HepG2 (cell line): ENCODE results near the gene HSPB6. TPM values are rescaled to one million over a fixed set of nuclear protein-coding genes. Genes with fewer than 3 reads are reported as not detected.
A peak's percentile ranks its signal among the peaks of the same experiment; 100 is the strongest.

Source experiments
- ARNT ChIP-seq: fragments of 450-650 bp; IDR thresholded peaks from 2 replicates; pipeline ENCODE4 v1.6.1; 2017
- BRD4 ChIP-seq: sonication (generic); formaldehyde crosslinking; IDR thresholded peaks from 2 replicates; pipeline ENCODE4 v1.4.0; 2020; ENCODE audit warnings: missing genetic modification reagents
- DRAP1 ChIP-seq: IDR thresholded peaks from 2 replicates; pipeline ENCODE4 v1.6.1; 2016; ENCODE audit warnings: missing genetic modification reagents, missing compliant biosample characterization
- ERF ChIP-seq: IDR thresholded peaks from 2 replicates; pipeline ENCODE4 v1.6.1; 2018; ENCODE audit warnings: missing biosample characterization, missing genetic modification reagents
- GPN1 ChIP-seq: sonication (generic); formaldehyde crosslinking; IDR thresholded peaks from 2 replicates; pipeline ENCODE4 v1.5.1; 2020; ENCODE audit warnings: missing genetic modification reagents, borderline replicate concordance
- HHEX ChIP-seq: IDR thresholded peaks from 2 replicates; pipeline ENCODE4 v1.6.1; 2016; ENCODE audit warnings: control low read depth
- HNF1A ChIP-seq, 2 experiments: sonication (generic) in 1 of 2; formaldehyde crosslinking in 1 of 2; IDR thresholded peaks; 2 replicates each; pipeline versions ENCODE4 v1.4.0 to v1.6.1; 2016 to 2020; ENCODE audit warnings: borderline replicate concordance in 1 of 2, low read depth in 1 of 2, mild to moderate bottlenecking in 1 of 2, missing genetic modification reagents in 1 of 2
- HOXA7 ChIP-seq: sonication (generic); formaldehyde crosslinking; IDR thresholded peaks from 2 replicates; pipeline ENCODE4 v1.8.1; 2022; ENCODE audit warnings: mild to moderate bottlenecking, missing genetic modification reagents, moderate library complexity
- NFE2 ChIP-seq: sonication (generic); formaldehyde crosslinking; IDR thresholded peaks from 2 replicates; pipeline ENCODE4 v1.4.0; 2020; ENCODE audit warnings: missing genetic modification reagents
- PAX8 ChIP-seq: sonication (generic); formaldehyde crosslinking; IDR thresholded peaks from 2 replicates; pipeline ENCODE4 v1.8.0; 2022; ENCODE audit warnings: mild to moderate bottlenecking, missing genetic modification reagents, borderline replicate concordance
- PRDM4 ChIP-seq: sonication (generic); formaldehyde crosslinking; IDR thresholded peaks from 2 replicates; pipeline ENCODE4 v1.9.0; 2021; ENCODE audit warnings: missing genetic modification reagents, borderline replicate concordance
- SALL1 ChIP-seq: sonication (generic); formaldehyde crosslinking; IDR thresholded peaks from 2 replicates; pipeline ENCODE4 v1.8.0; 2022; ENCODE audit warnings: mild to moderate bottlenecking, missing genetic modification reagents
- THAP11 ChIP-seq: IDR thresholded peaks from 2 replicates; pipeline ENCODE4 v1.6.1; 2016; ENCODE audit warnings: missing biosample characterization, missing genetic modification reagents
- TSC22D2 ChIP-seq: sonication (generic); formaldehyde crosslinking; IDR thresholded peaks from 2 replicates; pipeline ENCODE4 v1.5.1; 2020; ENCODE audit warnings: missing genetic modification reagents, mild to moderate bottlenecking, borderline replicate concordance
- ZBTB20 ChIP-seq: sonication (generic); formaldehyde crosslinking; IDR thresholded peaks from 2 replicates; pipeline ENCODE4 v1.8.1; 2023; ENCODE audit warnings: missing genetic modification reagents, low read depth, mild to moderate bottlenecking, borderline replicate concordance
- ZNF225 ChIP-seq: sonication (generic); formaldehyde crosslinking; IDR thresholded peaks from 2 replicates; pipeline ENCODE4 v1.4.0; 2020; ENCODE audit warnings: mild to moderate bottlenecking, missing genetic modification reagents
- ZNF33B ChIP-seq: sonication (generic); formaldehyde crosslinking; IDR thresholded peaks from 2 replicates; pipeline ENCODE4 v1.5.1; 2020; ENCODE audit warnings: mild to moderate bottlenecking, missing genetic modification reagents
- ZNF724P ChIP-seq: sonication (generic); formaldehyde crosslinking; IDR thresholded peaks from 2 replicates; pipeline ENCODE4 v1.8.0; 2022; ENCODE audit warnings: missing genetic modification reagents, borderline replicate concordance
- ZNF768 ChIP-seq: sonication (generic); formaldehyde crosslinking; IDR thresholded peaks from 2 replicates; pipeline ENCODE4 v1.4.0; 2020; ENCODE audit warnings: missing genetic modification reagents
- polyA plus RNA-seq, 8 experiments: library from polyadenylated mRNA; depleted of rRNA in 3 of 8; stranded (reverse) in 7 of 8; unstranded in 1 of 8; fragments of >200 nt; fragmentation: Illumina TruSeq in 4 of 8; extraction: Trizol in 4 of 8; gene quantifications; 2 replicates each; pipeline versions ENCODE4 v1.2.1 to v1.2.3, GENCODE V29; 2011 to 2016; ENCODE audit warnings: low read depth in 4 of 8, missing spikeins in 1 of 8, mixed read lengths in 1 of 8; ENCODE audit not compliant: insufficient read depth in 1 of 8
- total RNA-seq, 5 experiments: library from RNA; depleted of rRNA; stranded (reverse); fragments of >200 nt; fragmentation: Illumina TruSeq; extraction: Trizol; gene quantifications; 2 replicates each; pipeline ENCODE4 v1.2.3, GENCODE V29; 2016; ENCODE audit warnings: low read depth in 1 of 5
- TF ChIP-seq, protein P1 (sequence below): sonication (generic); formaldehyde crosslinking; IDR thresholded peaks from 2 replicates; pipeline ENCODE4 v1.8.0; 2022; ENCODE audit warnings: low read depth, missing genetic modification reagents

The HSPB6 gene
- total and polyA plus RNA-seq, 2 of the 13 experiments (the other 11 are each of a cell fraction or from before 2014, with no cell fraction given), result 0.18 TPM; not detected in 1

- no peak for TF ChIP-seq PAX8 (CRISPR knock-in tag)
- no peak for TF ChIP-seq BRD4 (CRISPR knock-in tag)
- TF ChIP-seq ARNT, result no peak
- no peak for TF ChIP-seq HHEX (CRISPR knock-in tag)
- 0 out of 2 replicates have a peak, but pooled peaks have one; percentile 10 for TF ChIP-seq ERF (CRISPR knock-in tag)
- TF ChIP-seq HNF1A (IDR thresholded peaks at IDR 0.05; ENCODE audit: low read depth), result no peak
- no peak for TF ChIP-seq HNF1A (CRISPR knock-in tag; IDR thresholded peaks at IDR 0.05; ENCODE audit: borderline replicate concordance)
- peak; percentile 35; the same call in 1 of the 2 replicates for TF ChIP-seq ZNF768 (CRISPR knock-in tag)
- TF ChIP-seq TSC22D2, result no peak
- TF ChIP-seq HOXA7, result no peak
- 0 out of 2 replicates have a peak, but pooled peaks have one; percentile 26 for TF ChIP-seq SALL1 (CRISPR knock-in tag)
- TF ChIP-seq THAP11 (CRISPR knock-in tag), result peak; percentile 66
- TF ChIP-seq GPN1, result no peak
- no peak for TF ChIP-seq PRDM4 (CRISPR knock-in tag)
- no peak for TF ChIP-seq ZNF724P
- no peak for TF ChIP-seq NFE2
- TF ChIP-seq, protein P1, sequence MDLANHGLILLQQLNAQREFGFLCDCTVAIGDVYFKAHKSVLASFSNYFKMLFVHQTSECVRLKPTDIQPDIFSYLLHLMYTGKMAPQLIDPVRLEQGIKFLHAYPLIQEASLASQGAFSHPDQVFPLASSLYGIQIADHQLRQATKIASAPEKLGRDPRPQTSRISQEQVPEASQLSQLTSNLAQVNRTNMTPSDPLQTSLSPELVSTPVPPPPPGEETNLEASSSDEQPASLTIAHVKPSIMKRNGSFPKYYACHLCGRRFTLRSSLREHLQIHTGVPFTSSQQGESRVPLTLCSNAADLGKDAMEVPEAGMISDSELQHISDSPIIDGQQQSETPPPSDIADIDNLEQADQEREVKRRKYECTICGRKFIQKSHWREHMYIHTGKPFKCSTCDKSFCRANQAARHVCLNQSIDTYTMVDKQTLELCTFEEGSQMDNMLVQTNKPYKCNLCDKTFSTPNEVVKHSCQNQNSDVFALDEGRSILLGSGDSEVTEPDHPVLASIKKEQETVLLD, result no peak
- no peak for TF ChIP-seq ZBTB20 (CRISPR knock-in tag)
- TF ChIP-seq ZNF225 (CRISPR knock-in tag), result no peak; the same call in 1 of the 2 replicates
- TF ChIP-seq DRAP1, result no peak
- TF ChIP-seq ZNF33B (CRISPR knock-in tag), result 0 out of 2 replicates have a peak, but pooled peaks have one; percentile 23
Measured at GRCh38 chr19:35790981-35791813, 34.4 kb upstream of the HSPB6 start (continued).
